Motor neuron (in vitro differentiated cells): ENCODE measurements around the gene RTN4R. TPM values are rescaled to one million over a fixed set of nuclear protein-coding genes. Genes with fewer than 3 reads are reported as not detected.

Experiments
- ATAC-seq, 8 experiments: fragments of 200-7000 bp; cut with Tn5 transposase; replicated peaks in 6 of 8; 2 replicates each; pipeline ENCODE4 v1.8.0; 2021; ENCODE audit warnings: mild to moderate bottlenecking in 8 of 8, moderate library complexity in 8 of 8
- H3K27ac ChIP-seq, 2 donors: fragments of 250-450 bp; sonication (Bioruptor Pico); 2 replicates each; pipeline ENCODE4 v1.9.0; 2021; ENCODE audit warnings: antibody characterized with exemption in 2 of 2, mild to moderate bottlenecking in 2 of 2, moderate library complexity in 1 of 2
- H3K4me1 ChIP-seq, 2 donors: fragments of 250-450 bp; sonication (Bioruptor Pico); replicated peaks in 1 of 2; 2 replicates each; pipeline ENCODE4 v1.6.1; 2021; ENCODE audit warnings: antibody characterized with exemption in 2 of 2, mild to moderate bottlenecking in 2 of 2, moderate library complexity in 1 of 2
- H3K4me3 ChIP-seq, 5 donors: fragments of 250-450 bp; sonication (Bioruptor Pico); 2 replicates each; pipeline ENCODE4 v1.9.0; 2021; ENCODE audit warnings: antibody characterized with exemption in 5 of 5, mild to moderate bottlenecking in 5 of 5, moderate library complexity in 4 of 5
- WGBS, 10 experiments: fragments of 450-650 bp; shearing (Covaris generic); methylation state at CpG; one replicate each; pipeline ENCODE4 v1.0.0; 2022; 5-methylcytosine and 5-hydroxymethylcytosine counted together
- in situ Hi-C, 9 experiments: fragments of 400-800 bp; cut with MboI; loops; one replicate each; pipeline ENCODE4 v1.15.0; 2021; ENCODE audit warnings: low sequenced_read_pairs in 9 of 9, low pct_unique_long_range_greater_than_20kb in 2 of 9; ENCODE audit not compliant: unreplicated experiment in 9 of 9
- total RNA-seq, 8 experiments: library from RNA; unstranded; fragments of 300-600 nt; gene quantifications; 2 replicates each; pipeline versions ENCODE4 v1.2.3 to v1.2.4, GENCODE V29; 2022

Gene RTN4R
- total RNA-seq, 8 experiments from 2014 or later, result 1.0 to 17.7 (median 6.3) TPM

- no peak overlapping the region for H3K4me3 ChIP-seq
- no peak for ATAC-seq
- no peak overlapping the region for H3K27ac ChIP-seq
- H3K4me1 ChIP-seq, result peaks cover 41 to 42% of the 10 kb centered on the region in 2 donors
- in situ Hi-C loops, result loop anchor here in 2 of 9 experiments (25.0 kb wide), 1 partner anchor 91 kb away; the partner anchor contains the start of gene CCDC188 (in 2 of the 2)
- 11 to 100% (median 80%) methylated on average over 1 to 5 of the region's 7 CpGs for WGBS, 10 experiments
These were observed 15.0 kb downstream of the RTN4R start for GRCh38 chr22:20253161-20253560.

- Histone ChIP-seq H3K4me1 (peaks cover 53 to 54% of the 10 kb centered on the region in 2 donors), H3K4me3 (no peak overlapping the region), H3K27ac (no peak overlapping the region)
- no peak for ATAC-seq
- in situ Hi-C loops, result loop anchor here in 2 of 9 experiments (25.0 kb wide), 1 partner anchor 90 kb away; the partner anchor contains the start of gene CCDC188 (in 2 of the 2)
- WGBS, 10 experiments, result 44 to 97% (median 81%) methylated on average over 2 to 5 of the region's 5 CpGs; no CpG with 5 or more reads in 5 of the 10 experiments
These were observed 16.1 kb downstream of the RTN4R start for GRCh38 chr22:20251981-20252380.

DNA sequence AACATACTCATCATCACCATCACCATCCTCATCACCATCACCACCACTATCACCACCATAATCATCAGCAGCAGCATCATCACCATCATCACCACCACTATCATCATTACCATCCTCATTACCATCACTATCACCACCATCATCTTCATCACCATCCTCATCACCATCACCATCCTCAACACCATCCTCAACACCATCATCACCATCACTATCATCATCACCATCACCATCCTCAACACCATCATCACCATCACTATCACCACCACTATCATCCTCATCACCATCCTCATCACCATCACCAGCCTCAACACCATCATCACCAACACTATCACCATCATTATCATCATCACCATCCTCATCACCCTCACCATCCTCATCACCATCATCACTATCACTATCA lies 16.6 kb downstream of the RTN4R start:
- H3K4me3 ChIP-seq, result no peak overlapping the region
- in situ Hi-C loops, result loop anchor here in 2 of 9 experiments (25.0 kb wide), 1 partner anchor 89 kb away; the partner anchor contains the start of gene CCDC188 (in 2 of the 2)
- H3K27ac ChIP-seq, result no peak overlapping the region
- peaks cover 54 to 55% of the 10 kb centered on the region in 2 donors for H3K4me1 ChIP-seq
- no peak for ATAC-seq

- in situ Hi-C loops, result loop anchor here in 2 of 9 experiments (25.0 kb wide), 1 partner anchor 88 kb away; the partner anchor contains the start of gene CCDC188 (in 2 of the 2)
- peak in 7 of 8 experiments; percentile 1 to 54 (median 21) for ATAC-seq
- Histone ChIP-seq H3K27ac (peak overlapping the region; percentile 59 to 66), H3K4me3 (no peak overlapping the region), H3K4me1 (peaks cover 57% of the 10 kb centered on the region in 2 donors)
- 20 to 72% (median 70%) methylated on average over 1 to 4 of the region's 11 CpGs; no CpG with 5 or more reads in 7 of the 10 experiments for WGBS, 10 experiments
These were observed 18.2 kb downstream of the RTN4R start for GRCh38 chr22:20249797-20250354.

DNA sequence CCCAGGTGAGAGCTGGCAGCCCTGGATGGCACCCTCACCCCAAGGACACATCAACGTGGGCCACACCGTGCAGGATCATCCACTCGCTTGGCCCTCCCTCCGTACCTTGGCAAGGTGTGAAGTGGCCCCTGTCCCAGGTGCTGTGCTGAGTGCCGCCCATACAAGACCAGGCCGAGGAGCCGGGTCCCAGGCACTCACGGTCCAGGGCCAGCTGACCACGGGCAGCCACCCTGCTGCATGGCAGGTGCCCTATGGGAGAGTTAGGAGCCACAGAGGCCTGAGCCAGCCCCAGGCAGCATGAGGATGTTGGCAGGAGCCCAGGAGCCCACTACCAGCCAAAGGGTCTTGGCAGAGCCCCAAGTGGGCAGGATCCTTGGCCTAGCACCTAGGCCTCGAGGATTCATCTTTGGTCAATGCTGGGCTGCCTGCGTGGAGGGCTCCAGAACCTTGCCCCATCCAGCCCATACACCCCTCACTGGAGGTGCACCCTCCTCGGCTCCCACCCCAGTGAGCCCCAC lies 19.6 kb downstream of the RTN4R start:
- 85 to 100% (median 94%) methylated on average over 1 to 5 of the region's 12 CpGs; no CpG with 5 or more reads in 4 of the 10 experiments for WGBS, 10 experiments
- H3K27ac ChIP-seq, result peak overlapping the region; percentile 59 to 66
- no peak overlapping the region for H3K4me3 ChIP-seq
- in situ Hi-C loops, result no loop called here
- H3K4me1 ChIP-seq, result peaks cover 70% of the 10 kb centered on the region in 2 donors
- no peak for ATAC-seq

DNA sequence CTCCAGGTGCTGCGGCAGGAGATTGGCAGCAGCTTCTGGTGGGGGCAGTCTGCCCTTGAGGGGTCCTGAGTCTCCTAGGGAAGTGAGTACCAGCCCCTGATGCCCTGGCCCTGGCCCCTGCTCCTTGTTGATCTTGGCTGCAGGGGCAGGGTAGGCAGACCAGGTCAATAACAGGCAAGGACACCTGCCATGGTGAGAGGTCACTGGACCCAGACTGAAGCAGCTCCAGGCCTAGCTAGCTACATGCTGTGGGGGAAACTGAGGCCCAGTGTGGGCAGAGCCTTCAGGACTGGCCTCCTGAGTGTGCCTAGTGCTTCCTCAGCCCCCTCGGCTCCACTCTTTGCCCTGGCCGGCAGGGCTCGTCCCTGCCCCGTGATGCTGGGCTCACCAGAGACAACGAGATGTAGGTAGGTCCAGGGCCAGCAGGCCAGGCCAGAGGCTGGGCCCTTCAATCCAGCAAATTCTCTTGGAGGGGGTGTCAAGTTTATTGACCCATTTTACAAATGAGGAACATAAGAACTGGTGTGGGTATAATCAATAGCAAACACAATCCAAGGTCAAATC lies 20.4 kb downstream of the RTN4R start:
- peaks cover 78% of the 10 kb centered on the region in 2 donors for H3K4me1 ChIP-seq
- ATAC-seq, result no peak
- in situ Hi-C loops, result no loop called here
- H3K27ac ChIP-seq, result peak overlapping the region; percentile 71 to 84
- 80 to 100% (median 87%) methylated on average over 1 to 4 of the region's 6 CpGs; no CpG with 5 or more reads in 7 of the 10 experiments for WGBS, 10 experiments
- H3K4me3 ChIP-seq, result no peak overlapping the region

DNA sequence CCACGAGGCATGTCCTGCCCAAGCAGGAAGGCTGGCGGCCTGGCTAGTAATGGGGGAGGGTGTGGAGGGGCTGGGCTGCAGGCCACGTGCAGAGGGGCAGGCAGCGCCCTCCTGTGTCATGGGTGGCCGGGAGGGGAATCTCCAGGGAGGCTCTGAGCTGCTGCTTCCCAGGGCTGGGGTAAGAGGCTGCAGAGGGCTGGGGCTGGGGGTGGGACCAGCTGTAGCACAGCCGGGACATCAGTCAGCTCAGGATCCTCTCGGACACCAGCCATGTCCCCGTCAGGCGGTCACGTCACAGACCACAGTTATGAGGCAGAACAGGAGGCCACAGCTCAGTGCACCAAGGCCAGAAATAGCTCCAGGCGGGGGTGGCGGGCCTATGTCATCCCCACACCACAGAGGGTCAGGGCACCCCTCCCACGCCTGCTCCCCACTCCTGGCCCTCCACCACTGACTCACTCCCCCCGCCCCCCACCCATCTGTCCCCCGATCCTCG lies 21.1 kb downstream of the RTN4R start:
- 60% methylated on average over 2 of the region's 16 CpGs; no CpG with 5 or more reads in 9 of the 10 experiments for WGBS, 10 experiments
- Histone ChIP-seq H3K27ac (peak overlapping the region; percentile 71 to 84), H3K4me1 (peaks cover 78 to 80% of the 10 kb centered on the region in 2 donors), H3K4me3 (no peak overlapping the region)
- ATAC-seq, result peak in 6 of 8 experiments; percentile 10 to 83 (median 80)
- in situ Hi-C loops, result no loop called here

GRCh38 chr22:20246368-20247009 lies 21.6 kb downstream of the RTN4R start:
- WGBS, 10 experiments, result 40 to 76% methylated on average over 2 to 9 of the region's 19 CpGs; no CpG with 5 or more reads in 8 of the 10 experiments
- ATAC-seq, result peak in 5 of 8 experiments; percentile 30 to 48 (median 40)
- Histone ChIP-seq H3K27ac (peak overlapping the region; percentile 71 to 84), H3K4me3 (no peak overlapping the region), H3K4me1 (peaks cover 78 to 80% of the 10 kb centered on the region in 2 donors)
- in situ Hi-C loops, result no loop called here

DNA sequence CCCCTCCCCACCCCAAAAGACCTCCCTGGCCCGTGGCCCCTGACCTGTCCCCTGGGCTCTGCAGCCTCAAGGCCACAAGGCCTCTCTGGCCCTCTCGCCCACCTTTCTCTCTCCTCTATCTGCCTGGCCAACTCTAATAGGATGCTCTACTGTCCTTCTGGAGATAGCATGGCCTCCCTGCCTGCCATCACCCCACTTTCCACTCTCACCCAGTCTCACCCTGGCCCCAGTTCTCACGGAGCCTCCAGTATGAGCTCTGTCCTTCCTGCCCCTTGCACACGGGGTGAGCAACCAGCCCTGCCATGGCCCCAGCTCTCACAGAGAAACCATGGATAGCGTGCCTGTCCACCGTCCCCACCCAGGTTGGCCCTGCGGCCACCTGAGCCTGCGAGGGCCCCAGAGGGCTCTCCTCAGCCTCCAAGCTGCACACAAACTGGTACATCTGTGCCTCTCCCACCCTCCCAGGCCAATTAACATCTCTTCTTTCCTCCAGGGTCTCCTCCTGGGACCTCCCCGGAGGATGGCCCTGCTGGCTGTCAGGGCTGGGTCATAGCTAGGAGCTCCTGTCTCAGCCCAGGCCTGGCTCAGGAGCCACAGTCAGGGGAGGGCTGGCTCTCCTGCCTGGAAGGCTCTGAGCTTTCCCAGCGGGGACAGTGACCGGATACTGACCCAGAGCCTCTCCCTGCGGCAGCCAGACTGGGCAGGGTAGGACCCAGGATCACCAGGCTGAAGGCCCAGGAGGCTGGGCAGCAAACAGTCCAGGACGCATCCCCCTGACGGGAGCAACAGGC lies 22.3 kb downstream of the RTN4R start:
- WGBS, 10 experiments, result 0 to 87% (median 50%) methylated on average over 1 to 6 of the region's 14 CpGs; no CpG with 5 or more reads in 3 of the 10 experiments
- ATAC-seq, result peak in 5 of 8 experiments; percentile 3 to 27 (median 18)

GRCh38 chr22:20244691-20245576 lies 23.2 kb downstream of the RTN4R start:
- in situ Hi-C loops, result no loop called here
- Histone ChIP-seq H3K27ac (peak overlapping the region; percentile 62 to 84), H3K4me3 (no peak overlapping the region), H3K4me1 (peaks cover 84 to 90% of the 10 kb centered on the region in 2 donors)
- WGBS, 10 experiments, result 18 to 100% (median 85%) methylated on average over 1 to 5 of the region's 24 CpGs; no CpG with 5 or more reads in 7 of the 10 experiments
- ATAC-seq, result peak in 5 of 8 experiments; percentile 1 to 15 (median 2)

More for the DNA sequence above, 22.3 kb downstream of the RTN4R start:
- Histone ChIP-seq H3K4me1 (peaks cover 85 to 87% of the 10 kb centered on the region in 2 donors), H3K4me3 (no peak overlapping the region), H3K27ac (peak overlapping the region; percentile 56 to 84)
- in situ Hi-C loops, result no loop called here

GRCh38 chr22:20244250-20244648 lies 23.9 kb downstream of the RTN4R start:
- ATAC-seq, result no peak
- Histone ChIP-seq H3K4me1 (peaks cover 84 to 90% of the 10 kb centered on the region in 2 donors), H3K27ac (peak overlapping the region; percentile 62 to 84), H3K4me3 (no peak overlapping the region)
- in situ Hi-C loops, result no loop called here
- 70 to 73% methylated on average over 2 to 4 of the region's 10 CpGs; no CpG with 5 or more reads in 8 of the 10 experiments for WGBS, 10 experiments
